Mononuclear cell (primary cell): Measurements from ENCODE around the gene TEKT5. TPM values are rescaled to one million over a fixed set of nuclear protein-coding genes. Genes with fewer than 3 reads are reported as not detected.

Experiments used
- H3K27me3 ChIP-seq: 2 replicates; pipeline ENCODE4 v1.6.0; 2011; ENCODE audit warnings: low read length, control low read depth; ENCODE audit not compliant: insufficient read depth
- H3K4me1 ChIP-seq: 2 replicates; pipeline ENCODE4 v1.5.1; 2011; ENCODE audit warnings: mild to moderate bottlenecking, low read length, control low read depth; ENCODE audit not compliant: insufficient read depth
- H3K4me3 ChIP-seq: 2 replicates; pipeline ENCODE4 v1.5.1; 2011; ENCODE audit warnings: mild to moderate bottlenecking, low read length, moderate library complexity
- H3K9me3 ChIP-seq: 2 replicates; pipeline ENCODE4 v1.5.1; 2011; ENCODE audit warnings: low read depth, mild to moderate bottlenecking, control low read depth, low read length
- total RNA-seq: library from RNA; depleted of rRNA; stranded (reverse); fragments of >200 nt; gene quantifications from one replicate; pipeline ENCODE4 v1.2.3, GENCODE V29; 2012

The TEKT5 gene
- total RNA-seq, 1 donor = not detected

GRCh38 chr16:10579965-10580882 is 114.5 kb downstream of the TEKT5 start, which contains the start of gene EMP2:
TSS of gene EMP2 (minus strand) at chr16:10580598. CDS start at chr16:10547617, 32,981 bp downstream.
- H3K9me3 ChIP-seq = no peaks in the 10 kb centered on the region
- H3K4me1 ChIP-seq = no peaks in the 10 kb centered on the region
- H3K4me3 ChIP-seq = no peak within 1 kb of the TSS
- peaks cover 44% of the 10 kb centered on the region for H3K27me3 ChIP-seq

GRCh38 chr16:10579575-10579964 is 115.2 kb downstream of the TEKT5 start:
- Histone ChIP-seq H3K4me3 (no peak overlapping the region), H3K27me3 (peaks cover 44% of the 10 kb centered on the region)

GRCh38 chr16:10578474-10579316 is 116.0 kb downstream of the TEKT5 start:
- no peaks in the 10 kb centered on the region for H3K4me1 ChIP-seq
- no peaks in the 10 kb centered on the region for H3K9me3 ChIP-seq
- H3K4me3 ChIP-seq = no peak overlapping the region
- H3K27me3 ChIP-seq = peaks cover 41% of the 10 kb centered on the region

More at GRCh38 chr16:10579575-10579964, 115.2 kb downstream of the TEKT5 start:
- Histone ChIP-seq H3K4me1 (no peaks in the 10 kb centered on the region), H3K9me3 (no peaks in the 10 kb centered on the region)

Other genes starting within 250 kb of the TEKT5 start
- gene EMP2, start 114.3 kb downstream of the TEKT5 start, total RNA-seq = 0.10 TPM
- 22.8 TPM for gene NUBP1, start 48.9 kb upstream of the TEKT5 start, total RNA-seq
- not detected for gene TVP23A, start 123.9 kb upstream of the TEKT5 start, total RNA-seq
- gene CIITA, start 182.3 kb upstream of the TEKT5 start, total RNA-seq = 10.4 TPM
- gene DEXI, start 247.5 kb upstream of the TEKT5 start, total RNA-seq = 7.5 TPM
- gene CLEC16A, start 249.6 kb upstream of the TEKT5 start, total RNA-seq = 26.9 TPM